DMS79 treated with DMSO at 0.1 percent for 48 hours (cell line): ENCODE results near the gene AP3S2.
"Not testable (repeated sequence)": the region's sequence is repeated elsewhere in the genome, so short reads cannot be mapped to it uniquely, and the experiment has no call there.

Source experiments
- DNase-seq: peaks from one replicate; lab custom pipeline; 2025; lab: John Stamatoyannopoulos, UW

AP3S2 gene

GRCh38 chr15:89903015-89903857 lies 9.4 kb upstream of the AP3S2 start:
- DNase-seq: no peak

GRCh38 chr15:89900849-89901248 lies 7.1 kb upstream of the AP3S2 start:
- no peak for DNase-seq

GRCh38 chr15:89899951-89900567 lies 6.3 kb upstream of the AP3S2 start:
- DNase-seq: no peak

GRCh38 chr15:89899295-89899945 lies 5.6 kb upstream of the AP3S2 start:
- DNase-seq: no peak

- DNase-seq: no peak
Observed at GRCh38 chr15:89898614-89899294, 5.0 kb upstream of the AP3S2 start.

- DNase-seq: no peak
Observed at GRCh38 chr15:89898146-89898545, 4.4 kb upstream of the AP3S2 start.

GRCh38 chr15:89893027-89893426 lies 767 bp downstream of the AP3S2 start:
- DNase-seq: no peak

- DNase-seq: no peak
Observed at GRCh38 chr15:89888214-89888804, 5.5 kb downstream of the AP3S2 start.

GRCh38 chr15:89885611-89886010 lies 8.2 kb downstream of the AP3S2 start:
- no peak for DNase-seq

- not testable (repeated sequence) for DNase-seq
Observed at GRCh38 chr15:89885179-89885578, 8.6 kb downstream of the AP3S2 start.

- DNase-seq: no peak
Observed at GRCh38 chr15:89883518-89883917, 10.3 kb downstream of the AP3S2 start.

- DNase-seq: no peak
Observed at GRCh38 chr15:89880727-89881126, 13.1 kb downstream of the AP3S2 start.

- no peak for DNase-seq
Observed at GRCh38 chr15:89878323-89878722, 15.5 kb downstream of the AP3S2 start.

- no peak for DNase-seq
Observed at GRCh38 chr15:89877083-89877425, 16.7 kb downstream of the AP3S2 start.

GRCh38 chr15:89876396-89877082 lies 17.3 kb downstream of the AP3S2 start:
- DNase-seq: no peak

- no peak for DNase-seq
Observed at GRCh38 chr15:89875741-89876140, 18.1 kb downstream of the AP3S2 start.

GRCh38 chr15:89874926-89875564 lies 18.7 kb downstream of the AP3S2 start:
- peak; percentile 33 for DNase-seq

GRCh38 chr15:89870688-89871288 lies 23.0 kb downstream of the AP3S2 start:
- no peak for DNase-seq

GRCh38 chr15:89870006-89870405 lies 23.8 kb downstream of the AP3S2 start:
- no peak for DNase-seq

- not testable (repeated sequence) for DNase-seq
Observed at GRCh38 chr15:89869490-89869889, 24.3 kb downstream of the AP3S2 start.
